Measurements from ENCODE around the gene SURF1. TPM values are rescaled to one million over a fixed set of nuclear protein-coding genes. Genes with fewer than 3 reads are reported as not detected.

The SURF1 gene
- total RNA-seq, 2 donors from 2014 or later, result 45.1 to 54.4 TPM

DNA sequence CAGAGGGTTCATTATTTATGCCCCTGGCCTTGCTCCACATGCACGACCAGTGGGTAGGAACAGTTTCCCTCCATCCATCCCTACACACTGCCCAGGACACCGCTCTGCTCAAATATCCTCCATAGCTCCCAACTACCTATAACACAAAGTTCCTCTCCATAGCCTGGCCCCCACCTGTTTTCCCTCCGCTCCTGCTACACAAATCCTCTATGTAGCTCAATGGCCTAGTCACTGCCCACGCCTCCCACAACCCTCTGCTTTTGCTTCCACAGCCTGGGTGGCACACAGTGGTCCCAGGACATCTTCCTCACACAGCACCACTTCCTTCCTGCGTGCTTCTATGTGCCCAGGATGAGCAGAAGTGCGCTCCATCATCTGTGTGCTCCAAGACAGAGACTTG lies 41.1 kb upstream of the SURF1 start:
- H3K4me3 ChIP-seq (ENCODE audit: low read length), result no peak overlapping the region
- H3K4me1 ChIP-seq (ENCODE audit: control insufficient read depth, insufficient read depth, low read length), result no peaks in the 10 kb centered on the region
- no peak overlapping the region for H3K27ac ChIP-seq (ENCODE audit: low read depth, low read length)
- no peaks in the 10 kb centered on the region for H3K4me1 Mint-ChIP-seq
- no peak for DNase-seq
- no peaks in the 10 kb centered on the region for H3K36me3 ChIP-seq (ENCODE audit: control insufficient read depth, insufficient read depth, low read length)
- TF ChIP-seq, protein P1, sequence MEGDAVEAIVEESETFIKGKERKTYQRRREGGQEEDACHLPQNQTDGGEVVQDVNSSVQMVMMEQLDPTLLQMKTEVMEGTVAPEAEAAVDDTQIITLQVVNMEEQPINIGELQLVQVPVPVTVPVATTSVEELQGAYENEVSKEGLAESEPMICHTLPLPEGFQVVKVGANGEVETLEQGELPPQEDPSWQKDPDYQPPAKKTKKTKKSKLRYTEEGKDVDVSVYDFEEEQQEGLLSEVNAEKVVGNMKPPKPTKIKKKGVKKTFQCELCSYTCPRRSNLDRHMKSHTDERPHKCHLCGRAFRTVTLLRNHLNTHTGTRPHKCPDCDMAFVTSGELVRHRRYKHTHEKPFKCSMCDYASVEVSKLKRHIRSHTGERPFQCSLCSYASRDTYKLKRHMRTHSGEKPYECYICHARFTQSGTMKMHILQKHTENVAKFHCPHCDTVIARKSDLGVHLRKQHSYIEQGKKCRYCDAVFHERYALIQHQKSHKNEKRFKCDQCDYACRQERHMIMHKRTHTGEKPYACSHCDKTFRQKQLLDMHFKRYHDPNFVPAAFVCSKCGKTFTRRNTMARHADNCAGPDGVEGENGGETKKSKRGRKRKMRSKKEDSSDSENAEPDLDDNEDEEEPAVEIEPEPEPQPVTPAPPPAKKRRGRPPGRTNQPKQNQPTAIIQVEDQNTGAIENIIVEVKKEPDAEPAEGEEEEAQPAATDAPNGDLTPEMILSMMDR (conservative IDR thresholded peaks at IDR 0.05), result no peak
- no peaks in the 10 kb centered on the region for H3K27me3 ChIP-seq (ENCODE audit: control insufficient read depth, insufficient read depth, low read length, poor library complexity, severe bottlenecking)
- H3K9me3 ChIP-seq (ENCODE audit: control insufficient read depth, low read length), result no peaks in the 10 kb centered on the region
- no peak overlapping the region for H3K9ac ChIP-seq (ENCODE audit: extremely low read depth, low read length, poor library complexity, severe bottlenecking)
- H3K9me3 Mint-ChIP-seq, result no peaks in the 10 kb centered on the region
- no peak overlapping the region for H3K4me3 Mint-ChIP-seq
- H3K36me3 Mint-ChIP-seq (ENCODE audit: low read depth), result no peaks in the 10 kb centered on the region
- WGBS, 2 experiments (ENCODE audit: insufficient coverage in 1 of 2, insufficient read length in 1 of 2), result 90 to 91% methylated on average over 5 to 6 of the region's 6 CpGs
- H3K27ac Mint-ChIP-seq, result no peak overlapping the region
- H3K27me3 Mint-ChIP-seq (ENCODE audit: insufficient read depth), result peaks cover 14% of the 10 kb centered on the region

DNA sequence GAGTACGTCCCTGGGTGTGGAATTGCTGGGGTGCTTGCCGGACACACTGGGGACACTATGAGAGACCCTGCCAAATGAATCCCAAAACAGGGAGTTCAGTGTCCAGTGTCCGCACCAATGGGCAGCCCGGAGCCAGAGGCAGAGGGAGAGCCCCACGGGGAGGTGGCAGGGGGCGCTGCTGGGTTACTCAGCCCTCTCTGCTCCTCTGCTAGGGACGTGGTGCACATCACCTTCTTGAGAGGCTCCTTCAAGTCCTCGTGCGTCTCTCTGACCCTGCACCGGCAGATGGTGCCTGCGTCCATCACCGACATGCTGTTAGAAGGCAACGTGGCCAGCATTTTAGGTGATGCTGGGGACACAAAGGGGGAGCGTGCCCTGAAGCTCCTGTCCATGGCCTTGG lies 40.7 kb upstream of the SURF1 start:
- H3K4me3 ChIP-seq (ENCODE audit: low read length), result no peak overlapping the region
- Mint-ChIP-seq H3K4me1 (no peaks in the 10 kb centered on the region), H3K4me3 (no peak overlapping the region), H3K36me3 (ENCODE audit: low read depth) (no peaks in the 10 kb centered on the region), H3K27me3 (ENCODE audit: insufficient read depth) (peaks cover 14% of the 10 kb centered on the region), H3K9me3 (peaks cover 3% of the 10 kb centered on the region), H3K27ac (no peak overlapping the region)
- no peak overlapping the region for H3K27ac ChIP-seq (ENCODE audit: low read depth, low read length)
- TF ChIP-seq, protein P1 (conservative IDR thresholded peaks at IDR 0.05), result peak; percentile 80
- H3K4me1 ChIP-seq (ENCODE audit: control insufficient read depth, insufficient read depth, low read length), result no peaks in the 10 kb centered on the region
- no peak overlapping the region for H3K9ac ChIP-seq (ENCODE audit: extremely low read depth, low read length, poor library complexity, severe bottlenecking)
- H3K27me3 ChIP-seq (ENCODE audit: control insufficient read depth, insufficient read depth, low read length, poor library complexity, severe bottlenecking), result no peaks in the 10 kb centered on the region
- no peaks in the 10 kb centered on the region for H3K9me3 ChIP-seq (ENCODE audit: control insufficient read depth, low read length)
- H3K36me3 ChIP-seq (ENCODE audit: control insufficient read depth, insufficient read depth, low read length), result no peaks in the 10 kb centered on the region
- DNase-seq, result peak; percentile 90
- WGBS, 2 experiments (ENCODE audit: insufficient coverage in 1 of 2, insufficient read length in 1 of 2), result 50 to 61% methylated on average over 8 to 14 of the region's 14 CpGs

DNA sequence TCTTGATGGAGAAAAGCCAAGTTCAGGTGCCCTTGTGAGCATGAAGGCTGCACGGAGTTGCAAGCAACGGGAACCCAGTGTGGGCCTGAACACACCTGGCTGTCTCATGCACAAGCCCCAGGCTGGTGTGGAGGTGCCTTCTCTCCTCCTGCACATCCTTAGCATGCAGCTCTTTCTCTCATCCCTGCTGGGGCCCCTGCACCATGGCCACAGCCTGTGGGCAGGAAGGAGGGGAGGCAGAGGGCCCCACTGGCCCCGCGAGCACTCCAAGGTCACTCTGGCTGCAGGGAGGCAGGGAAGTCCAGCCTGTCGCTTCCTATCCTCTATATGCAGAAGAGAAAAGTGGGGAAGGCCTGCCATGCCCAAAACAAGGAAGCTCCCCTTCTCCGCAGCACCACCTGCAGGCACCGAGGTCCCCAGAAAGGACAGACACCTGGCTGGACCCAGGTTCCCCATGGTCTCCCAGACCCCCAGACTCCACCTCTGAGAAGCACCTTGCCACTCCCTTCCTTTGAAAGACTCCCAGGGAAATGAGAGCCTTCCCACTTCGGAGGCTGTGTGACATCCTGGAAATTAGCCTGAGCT lies 38.5 kb upstream of the SURF1 start:
- no peak for DNase-seq
- Histone ChIP-seq H3K27me3 (ENCODE audit: control insufficient read depth, insufficient read depth, low read length, poor library complexity, severe bottlenecking) (no peaks in the 10 kb centered on the region), H3K4me3 (ENCODE audit: low read length) (no peak overlapping the region), H3K36me3 (ENCODE audit: control insufficient read depth, insufficient read depth, low read length) (no peaks in the 10 kb centered on the region), H3K4me1 (ENCODE audit: control insufficient read depth, insufficient read depth, low read length) (no peaks in the 10 kb centered on the region), H3K9ac (ENCODE audit: extremely low read depth, low read length, poor library complexity, severe bottlenecking) (no peak overlapping the region), H3K9me3 (ENCODE audit: control insufficient read depth, low read length) (no peaks in the 10 kb centered on the region), H3K27ac (ENCODE audit: low read depth, low read length) (no peak overlapping the region)
- H3K4me1 Mint-ChIP-seq, result no peaks in the 10 kb centered on the region
- TF ChIP-seq, protein P1 (conservative IDR thresholded peaks at IDR 0.05), result no peak
- H3K9me3 Mint-ChIP-seq, result peaks cover 15% of the 10 kb centered on the region
- WGBS, 2 experiments (ENCODE audit: insufficient coverage in 1 of 2, insufficient read length in 1 of 2), result 60 to 74% methylated on average over 4 to 8 of the region's 8 CpGs
- no peaks in the 10 kb centered on the region for H3K36me3 Mint-ChIP-seq (ENCODE audit: low read depth)
- no peak overlapping the region for H3K4me3 Mint-ChIP-seq
- H3K27ac Mint-ChIP-seq, result no peak overlapping the region
- peaks cover 21% of the 10 kb centered on the region for H3K27me3 Mint-ChIP-seq (ENCODE audit: insufficient read depth)

All from endodermal cell (in vitro differentiated cells).